Measurements from ENCODE around the gene CADPS2.

CADPS2 gene

DNA sequence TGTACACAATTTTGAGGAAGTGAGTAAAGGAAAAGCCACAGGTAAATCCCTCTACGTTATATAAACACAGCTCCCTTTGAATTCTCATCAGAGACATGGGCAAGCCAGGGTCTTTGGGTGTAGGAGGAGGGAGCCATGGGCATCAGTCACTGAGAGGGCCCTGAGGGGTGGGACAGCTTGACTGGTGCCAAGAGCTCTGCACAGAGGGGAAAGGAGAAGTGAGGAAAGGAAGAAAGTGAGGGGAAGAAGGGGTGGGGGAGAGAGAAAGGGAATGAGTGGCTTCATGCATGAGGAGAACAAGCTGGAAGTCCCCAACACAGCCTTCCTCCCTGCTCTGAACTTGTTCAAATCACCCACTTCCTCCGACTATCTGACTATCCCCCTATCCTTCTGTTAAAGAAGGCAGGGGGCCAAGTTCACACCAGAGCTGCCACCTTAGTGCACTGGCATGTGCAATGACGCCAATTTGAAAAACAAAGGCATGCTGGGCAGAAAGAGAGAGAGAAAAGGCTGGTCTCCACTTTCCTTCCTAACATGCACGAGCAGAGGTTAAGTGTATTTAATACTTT is 167.2 kb downstream of the CADPS2 start:
- TF ChIP-seq FOXM1 (IDR thresholded peaks at IDR 0.05; ENCODE audit: borderline replicate concordance, low read depth) = no peak
- no peak for TF ChIP-seq TCF12 (IDR thresholded peaks at IDR 0.05; ENCODE audit: low read depth)
- TF ChIP-seq, protein P1, sequence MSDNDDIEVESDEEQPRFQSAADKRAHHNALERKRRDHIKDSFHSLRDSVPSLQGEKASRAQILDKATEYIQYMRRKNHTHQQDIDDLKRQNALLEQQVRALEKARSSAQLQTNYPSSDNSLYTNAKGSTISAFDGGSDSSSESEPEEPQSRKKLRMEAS (IDR thresholded peaks at IDR 0.05) = no peak
- no peak for TF ChIP-seq EGR1 (IDR thresholded peaks at IDR 0.05)
- TF ChIP-seq EP300 (IDR thresholded peaks at IDR 0.05; ENCODE audit: borderline replicate concordance) = no peak
- no peak for TF ChIP-seq CREB1 (IDR thresholded peaks at IDR 0.05; ENCODE audit: low read depth)

DNA sequence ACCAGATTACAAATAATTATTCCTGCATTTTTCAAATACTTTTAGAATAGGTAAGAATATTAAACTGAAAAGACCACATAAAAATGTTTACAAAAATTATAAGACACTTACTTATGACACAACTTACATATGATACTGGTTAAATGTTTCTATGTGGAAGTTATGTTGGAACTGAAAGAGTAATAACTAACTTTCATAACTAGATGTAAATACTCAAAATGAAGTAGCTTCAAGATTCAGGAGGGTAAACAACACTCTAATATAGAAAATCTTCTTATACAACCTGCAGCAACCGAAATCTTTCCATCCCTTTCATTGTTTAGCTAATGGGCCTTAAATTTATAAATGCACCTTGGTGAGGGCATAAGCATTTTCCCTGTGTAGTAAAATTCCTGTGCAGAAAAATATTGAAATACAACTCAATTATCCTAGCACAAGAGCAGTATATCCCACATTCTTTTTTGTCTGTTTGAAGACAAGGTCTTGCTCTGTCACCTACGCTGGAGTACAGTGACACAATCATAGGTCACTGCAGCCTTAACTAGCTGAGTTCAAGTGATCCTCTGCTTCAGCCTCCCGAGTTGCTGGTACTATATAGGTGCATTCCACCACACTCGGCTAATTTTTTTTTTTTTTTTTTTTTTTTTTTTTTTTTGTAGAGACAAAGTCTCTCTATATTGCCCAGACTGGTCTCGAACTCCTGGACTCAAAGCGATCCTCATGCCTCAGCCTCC is 168.7 kb downstream of the CADPS2 start:
- TF ChIP-seq TCF12 (IDR thresholded peaks at IDR 0.05; ENCODE audit: low read depth) = no peak

DNA sequence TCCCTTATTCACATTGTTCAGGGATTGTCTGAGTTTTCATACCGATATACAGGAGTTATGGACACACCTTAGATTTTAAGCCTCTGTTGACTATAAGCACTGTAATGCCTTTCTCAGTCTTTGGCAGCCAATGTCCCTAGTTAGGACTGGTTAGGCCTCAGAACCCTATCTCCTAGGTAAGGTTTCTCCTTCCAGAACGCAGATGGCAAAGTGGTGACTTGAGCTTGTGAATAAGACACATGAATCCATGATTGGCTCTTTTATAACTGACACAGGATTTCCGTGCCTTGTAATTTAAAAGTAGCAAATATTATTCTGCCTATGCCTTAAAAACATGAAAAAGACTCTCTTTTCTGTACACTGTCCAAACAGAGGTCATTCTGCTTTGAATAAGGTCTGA is 171.1 kb downstream of the CADPS2 start:
- TF ChIP-seq TAF1 (IDR thresholded peaks at IDR 0.05; ENCODE audit: low read depth) (no peak), ZBTB7A (IDR thresholded peaks at IDR 0.05; ENCODE audit: low read depth) (no peak), YY1 (IDR thresholded peaks at IDR 0.05; ENCODE audit: low read depth) (no peak), NFIC (IDR thresholded peaks at IDR 0.05) (no peak), RAD21 (IDR thresholded peaks at IDR 0.05; ENCODE audit: low read depth) (no peak), FOXM1 (IDR thresholded peaks at IDR 0.05; ENCODE audit: borderline replicate concordance, low read depth) (no peak)
- TF ChIP-seq, protein P2, sequence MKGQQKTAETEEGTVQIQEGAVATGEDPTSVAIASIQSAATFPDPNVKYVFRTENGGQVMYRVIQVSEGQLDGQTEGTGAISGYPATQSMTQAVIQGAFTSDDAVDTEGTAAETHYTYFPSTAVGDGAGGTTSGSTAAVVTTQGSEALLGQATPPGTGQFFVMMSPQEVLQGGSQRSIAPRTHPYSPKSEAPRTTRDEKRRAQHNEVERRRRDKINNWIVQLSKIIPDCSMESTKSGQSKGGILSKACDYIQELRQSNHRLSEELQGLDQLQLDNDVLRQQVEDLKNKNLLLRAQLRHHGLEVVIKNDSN (IDR thresholded peaks at IDR 0.05) = no peak

DNA sequence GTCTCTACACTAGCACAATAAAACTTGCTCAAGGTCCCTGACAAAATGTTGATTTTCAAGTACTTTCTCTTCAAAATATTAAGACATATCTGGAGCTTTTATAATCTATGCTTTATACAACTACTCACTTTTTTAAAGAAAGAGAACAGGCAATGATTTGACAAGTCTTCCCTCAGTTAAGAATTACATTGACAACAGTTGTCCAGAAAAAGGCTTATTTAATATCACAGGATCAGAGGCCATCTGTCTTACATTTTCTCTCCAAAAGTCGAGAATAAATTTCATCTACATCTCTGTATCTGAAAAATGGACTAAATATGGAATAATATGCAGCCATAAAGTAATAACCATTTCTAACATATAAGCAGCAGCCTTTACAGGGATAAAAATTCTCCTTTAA is 175.3 kb downstream of the CADPS2 start:
- TF ChIP-seq FOXM1 (IDR thresholded peaks at IDR 0.05; ENCODE audit: borderline replicate concordance, low read depth) (no peak), ZBTB7A (IDR thresholded peaks at IDR 0.05; ENCODE audit: low read depth) (no peak), TCF12 (IDR thresholded peaks at IDR 0.05; ENCODE audit: low read depth) (no peak), TEAD4 (IDR thresholded peaks at IDR 0.05) (no peak), YY1 (IDR thresholded peaks at IDR 0.05; ENCODE audit: low read depth) (no peak), CEBPB (IDR thresholded peaks at IDR 0.05) (no peak), RAD21 (IDR thresholded peaks at IDR 0.05; ENCODE audit: low read depth) (no peak), CREB1 (IDR thresholded peaks at IDR 0.05; ENCODE audit: low read depth) (no peak)
- TF ChIP-seq, protein P3, sequence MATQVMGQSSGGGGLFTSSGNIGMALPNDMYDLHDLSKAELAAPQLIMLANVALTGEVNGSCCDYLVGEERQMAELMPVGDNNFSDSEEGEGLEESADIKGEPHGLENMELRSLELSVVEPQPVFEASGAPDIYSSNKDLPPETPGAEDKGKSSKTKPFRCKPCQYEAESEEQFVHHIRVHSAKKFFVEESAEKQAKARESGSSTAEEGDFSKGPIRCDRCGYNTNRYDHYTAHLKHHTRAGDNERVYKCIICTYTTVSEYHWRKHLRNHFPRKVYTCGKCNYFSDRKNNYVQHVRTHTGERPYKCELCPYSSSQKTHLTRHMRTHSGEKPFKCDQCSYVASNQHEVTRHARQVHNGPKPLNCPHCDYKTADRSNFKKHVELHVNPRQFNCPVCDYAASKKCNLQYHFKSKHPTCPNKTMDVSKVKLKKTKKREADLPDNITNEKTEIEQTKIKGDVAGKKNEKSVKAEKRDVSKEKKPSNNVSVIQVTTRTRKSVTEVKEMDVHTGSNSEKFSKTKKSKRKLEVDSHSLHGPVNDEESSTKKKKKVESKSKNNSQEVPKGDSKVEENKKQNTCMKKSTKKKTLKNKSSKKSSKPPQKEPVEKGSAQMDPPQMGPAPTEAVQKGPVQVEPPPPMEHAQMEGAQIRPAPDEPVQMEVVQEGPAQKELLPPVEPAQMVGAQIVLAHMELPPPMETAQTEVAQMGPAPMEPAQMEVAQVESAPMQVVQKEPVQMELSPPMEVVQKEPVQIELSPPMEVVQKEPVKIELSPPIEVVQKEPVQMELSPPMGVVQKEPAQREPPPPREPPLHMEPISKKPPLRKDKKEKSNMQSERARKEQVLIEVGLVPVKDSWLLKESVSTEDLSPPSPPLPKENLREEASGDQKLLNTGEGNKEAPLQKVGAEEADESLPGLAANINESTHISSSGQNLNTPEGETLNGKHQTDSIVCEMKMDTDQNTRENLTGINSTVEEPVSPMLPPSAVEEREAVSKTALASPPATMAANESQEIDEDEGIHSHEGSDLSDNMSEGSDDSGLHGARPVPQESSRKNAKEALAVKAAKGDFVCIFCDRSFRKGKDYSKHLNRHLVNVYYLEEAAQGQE (IDR thresholded peaks at IDR 0.05; ENCODE audit: low read depth) = no peak
- TF ChIP-seq, protein P2 (IDR thresholded peaks at IDR 0.05) = no peak
- TF ChIP-seq, protein P1 (IDR thresholded peaks at IDR 0.05) = no peak

DNA sequence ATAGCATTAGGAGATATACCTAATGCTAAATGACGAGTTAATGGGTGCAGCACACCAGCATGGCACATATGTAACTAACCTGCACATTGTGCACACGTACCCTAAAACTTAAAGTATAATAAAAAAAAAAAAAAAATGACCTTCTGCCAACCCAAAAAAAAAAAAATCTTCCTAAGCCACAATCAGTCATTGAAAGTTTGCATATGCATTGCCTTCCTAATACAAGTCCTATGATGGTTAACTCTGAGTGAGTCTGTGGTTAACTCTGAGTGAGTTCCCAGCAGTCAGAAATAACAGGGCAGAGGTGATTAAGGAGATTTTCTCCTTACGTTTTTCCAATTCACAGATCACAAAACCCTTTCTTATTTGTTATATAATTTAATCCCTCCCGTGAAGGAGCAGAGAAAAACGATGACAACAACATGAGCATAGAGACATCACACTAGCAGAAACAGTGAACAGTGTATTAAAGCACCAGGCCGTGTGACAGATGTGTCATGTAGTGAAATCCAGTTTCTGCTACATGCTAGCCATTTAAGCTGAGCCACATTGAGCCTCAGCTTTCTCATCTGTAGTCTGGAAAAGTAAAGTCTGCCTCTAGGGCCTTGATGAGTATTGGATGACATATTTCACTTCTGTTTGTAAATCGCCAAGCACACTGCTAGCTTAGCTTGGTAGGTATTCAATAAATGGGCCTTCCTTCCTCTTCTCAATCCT is 176.2 kb downstream of the CADPS2 start:
- TF ChIP-seq, protein P2 (IDR thresholded peaks at IDR 0.05) = no peak
- TF ChIP-seq EGR1 (IDR thresholded peaks at IDR 0.05) (no peak), EP300 (IDR thresholded peaks at IDR 0.05; ENCODE audit: borderline replicate concordance) (no peak), NFIC (IDR thresholded peaks at IDR 0.05) (no peak)

DNA sequence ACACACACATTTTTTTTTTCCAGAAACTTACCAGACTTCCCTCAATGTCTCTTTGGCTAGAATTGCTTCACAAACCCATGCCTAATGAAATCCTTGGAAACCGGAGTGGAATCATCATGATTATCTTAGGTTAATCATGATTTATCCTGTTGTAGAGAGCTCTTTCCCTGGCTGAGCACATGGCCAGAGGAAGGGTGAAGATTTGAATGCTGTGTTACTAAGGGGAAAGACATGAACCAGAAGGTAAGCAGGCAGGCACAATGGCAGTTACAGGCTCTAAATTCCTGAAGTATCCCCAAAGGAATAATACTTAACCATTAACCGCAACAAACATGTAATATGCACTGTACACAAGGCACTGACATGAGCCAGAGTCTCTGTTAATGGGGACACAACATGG is 179.4 kb downstream of the CADPS2 start:
- TF ChIP-seq FOXM1 (IDR thresholded peaks at IDR 0.05; ENCODE audit: borderline replicate concordance, low read depth) = no peak
- no peak for TF ChIP-seq RAD21 (IDR thresholded peaks at IDR 0.05; ENCODE audit: low read depth)
- TF ChIP-seq TEAD4 (IDR thresholded peaks at IDR 0.05) = no peak
- no peak for TF ChIP-seq CREB1 (IDR thresholded peaks at IDR 0.05; ENCODE audit: low read depth)
- TF ChIP-seq, protein P3 (IDR thresholded peaks at IDR 0.05; ENCODE audit: low read depth) = no peak
- TF ChIP-seq, protein P2 (IDR thresholded peaks at IDR 0.05) = no peak
- no peak for TF ChIP-seq YY1 (IDR thresholded peaks at IDR 0.05; ENCODE audit: low read depth)
- TF ChIP-seq CEBPB (IDR thresholded peaks at IDR 0.05) = no peak
- TF ChIP-seq TAF1 (IDR thresholded peaks at IDR 0.05; ENCODE audit: low read depth) = no peak
- no peak for TF ChIP-seq EP300 (IDR thresholded peaks at IDR 0.05; ENCODE audit: borderline replicate concordance)
